Neural cell (in vitro differentiated cells): ENCODE data around the gene MAST2. TPM values are rescaled to one million over a fixed set of nuclear protein-coding genes. Genes with fewer than 3 reads are reported as not detected.

Experiments
- H2AFZ ChIP-seq: fragments of 200-600, 300-800 bp; sonication (generic), shearing (Covaris generic); 2 replicates; pipeline ENCODE4 v1.6.0; 2014; ENCODE audit warnings: low read depth, mild to moderate bottlenecking, antibody characterized with exemption, low read length, moderate library complexity
- H3F3A ChIP-seq: fragments of 200-600 bp; shearing (Covaris generic); 2 replicates; pipeline ENCODE4 v1.6.1; 2016; ENCODE audit warnings: mild to moderate bottlenecking, moderate library complexity, mixed read lengths, antibody characterized with exemption, low read length; ENCODE audit not compliant: insufficient read depth, poor library complexity, severe bottlenecking
- H3K27ac ChIP-seq: fragments of 200-600, 300-800 bp; sonication (generic), shearing (Covaris generic); 2 replicates; pipeline ENCODE4 v1.5.1; 2014; ENCODE audit warnings: mild to moderate bottlenecking, low read length, moderate library complexity
- H3K27me3 ChIP-seq: fragments of 300-800, 200-600 bp; sonication (generic), shearing (Covaris generic); 2 replicates; pipeline ENCODE4 v1.6.0; 2014; ENCODE audit warnings: mild to moderate bottlenecking, low read depth, low read length, moderate library complexity; ENCODE audit not compliant: insufficient read depth
- H3K36me3 ChIP-seq: fragments of 300-800, 200-600 bp; sonication (generic), shearing (Covaris generic); 2 replicates; pipeline ENCODE4 v1.5.1; 2014; ENCODE audit warnings: mild to moderate bottlenecking, antibody characterized with exemption, low read length, moderate library complexity; ENCODE audit not compliant: insufficient read depth
- H3K4me2 ChIP-seq: fragments of 300-800, 200-600 bp; sonication (generic), shearing (Covaris generic); 2 replicates; pipeline ENCODE4 v1.6.0; 2014; ENCODE audit warnings: mild to moderate bottlenecking, low read length
- H3K4me3 ChIP-seq: fragments of 300-800, 200-600 bp; sonication (generic), shearing (Covaris generic); 2 replicates; pipeline ENCODE4 v1.5.1; 2014; ENCODE audit warnings: mild to moderate bottlenecking, low read length, moderate library complexity
- H3K79me2 ChIP-seq: fragments of 200-600 bp; shearing (Covaris generic); replicated peaks from 2 replicates; pipeline ENCODE4 v1.6.0; 2014; ENCODE audit warnings: mild to moderate bottlenecking, low read length, moderate library complexity; ENCODE audit not compliant: insufficient read depth
- H3K9ac ChIP-seq: fragments of 300-800, 200-600 bp; sonication (generic), shearing (Covaris generic); 2 replicates; pipeline ENCODE4 v1.6.1; 2016; ENCODE audit warnings: mild to moderate bottlenecking, low read length, mixed read lengths
- H3K9me2 ChIP-seq: fragments of 200-600 bp; shearing (Covaris generic); 2 replicates; pipeline ENCODE4 v1.6.1; 2016; ENCODE audit warnings: mild to moderate bottlenecking, low read length, mixed read lengths; ENCODE audit not compliant: insufficient read depth
- H3K9me3 ChIP-seq: fragments of 200-600, 300-800 bp; sonication (generic), shearing (Covaris generic); 2 replicates; pipeline ENCODE4 v1.6.1; 2016; ENCODE audit warnings: mild to moderate bottlenecking, mixed run types, low read length, moderate library complexity, mixed read lengths
- H4K20me1 ChIP-seq: fragments of 200-600 bp; shearing (Covaris generic); 2 replicates; pipeline ENCODE4 v1.6.1; 2016; ENCODE audit warnings: mild to moderate bottlenecking, mixed run types; ENCODE audit not compliant: insufficient read depth
- CTCF ChIP-seq: fragments of 450-650 bp; IDR thresholded peaks from 2 replicates; pipeline ENCODE4 v1.5.1; 2014; ENCODE audit warnings: antibody characterized with exemption, mild to moderate bottlenecking, moderate library complexity; ENCODE audit not compliant: poor library complexity, severe bottlenecking
- EP300 ChIP-seq: fragments of 450-650 bp; conservative IDR thresholded peaks from 2 replicates; pipeline ENCODE4 v1.6.1; 2014; ENCODE audit warnings: antibody characterized with exemption, mild to moderate bottlenecking, moderate library complexity; ENCODE audit not compliant: poor library complexity, severe bottlenecking
- EZH2 ChIP-seq: fragments of 200-600, 300-800 bp; shearing (Covaris generic), sonication (generic); IDR thresholded peaks from 2 replicates; pipeline ENCODE4 v1.6.1; 2014; ENCODE audit warnings: antibody characterized with exemption, low read length, borderline replicate concordance, mild to moderate bottlenecking; ENCODE audit not compliant: insufficient read depth, poor library complexity, severe bottlenecking
- MXI1 ChIP-seq: fragments of 450-650 bp; conservative IDR thresholded peaks from 2 replicates; pipeline ENCODE4 v1.6.1; 2014; ENCODE audit warnings: antibody characterized with exemption, mild to moderate bottlenecking; ENCODE audit not compliant: poor library complexity, severe bottlenecking
- POLR2AphosphoS5 ChIP-seq: IDR thresholded peaks from 2 replicates; pipeline ENCODE4 v1.6.1; 2012
- RAD21 ChIP-seq: fragments of 450-650 bp; conservative IDR thresholded peaks from 2 replicates; pipeline ENCODE4 v1.6.1; 2014; ENCODE audit warnings: antibody characterized with exemption, mild to moderate bottlenecking, moderate library complexity
- REST ChIP-seq: IDR thresholded peaks from 2 replicates; pipeline ENCODE4 v1.6.1; 2012; ENCODE audit warnings: borderline replicate concordance
- SMC3 ChIP-seq: fragments of 450-650 bp; conservative IDR thresholded peaks from 2 replicates; pipeline ENCODE4 v1.6.1; 2014; ENCODE audit warnings: antibody characterized with exemption, mild to moderate bottlenecking, moderate library complexity; ENCODE audit not compliant: poor library complexity
- TAF1 ChIP-seq: IDR thresholded peaks from 2 replicates; pipeline ENCODE4 v1.6.1; 2012; ENCODE audit warnings: low read depth
- polyA plus RNA-seq: library from polyadenylated mRNA; depleted of rRNA; stranded (reverse); fragments of >200 nt; gene quantifications from 2 replicates; pipeline ENCODE4 v1.2.3, GENCODE V29; 2014

The MAST2 gene
- polyA plus RNA-seq, 1 donor from 2014 or later, result 22.2 TPM

- no peaks in the 10 kb centered on the region for H3K27me3 ChIP-seq
- no peaks in the 10 kb centered on the region for H3F3A ChIP-seq
- H3K79me2 ChIP-seq, result peaks cover 3% of the 10 kb centered on the region
- no peaks in the 10 kb centered on the region for H3K9me3 ChIP-seq
- H3K4me2 ChIP-seq, result no peak overlapping the region
- no peak overlapping the region for H2AFZ ChIP-seq
- no peaks in the 10 kb centered on the region for H3K36me3 ChIP-seq
- TF ChIP-seq REST, result no peak
- no peak for TF ChIP-seq RAD21
- TF ChIP-seq POLR2AphosphoS5, result no peak
- TF ChIP-seq EP300, result no peak
- H4K20me1 ChIP-seq, result no peaks in the 10 kb centered on the region
- H3K9ac ChIP-seq, result no peak overlapping the region
- H3K27ac ChIP-seq, result no peak overlapping the region
- H3K4me3 ChIP-seq, result no peak overlapping the region
- no peaks in the 10 kb centered on the region for H3K9me2 ChIP-seq
Measured at GRCh38 chr1:45876000-45876617, 72.7 kb downstream of the MAST2 start.

- H4K20me1 ChIP-seq, result no peaks in the 10 kb centered on the region
- TF ChIP-seq TAF1, result no peak
- no peak for TF ChIP-seq EZH2
- TF ChIP-seq POLR2AphosphoS5, result no peak
- H3K9ac ChIP-seq, result no peak overlapping the region
- no peaks in the 10 kb centered on the region for H3K27me3 ChIP-seq
- H3K4me2 ChIP-seq, result no peak overlapping the region
- no peak overlapping the region for H2AFZ ChIP-seq
- H3K9me2 ChIP-seq, result no peaks in the 10 kb centered on the region
- no peaks in the 10 kb centered on the region for H3F3A ChIP-seq
- H3K79me2 ChIP-seq, result peaks cover 3% of the 10 kb centered on the region
- no peaks in the 10 kb centered on the region for H3K36me3 ChIP-seq
- H3K4me3 ChIP-seq, result no peak overlapping the region
- H3K27ac ChIP-seq, result no peak overlapping the region
- H3K9me3 ChIP-seq, result no peaks in the 10 kb centered on the region
Measured at GRCh38 chr1:45877264-45877663, 73.9 kb downstream of the MAST2 start.

- Histone ChIP-seq H3K4me3 (no peak overlapping the region), H3K9me2 (no peaks in the 10 kb centered on the region), H2AFZ (no peak overlapping the region), H3K9ac (no peak overlapping the region), H3K36me3 (no peaks in the 10 kb centered on the region), H3K79me2 (peaks cover 3% of the 10 kb centered on the region), H3K27ac (no peak overlapping the region), H3F3A (no peaks in the 10 kb centered on the region), H4K20me1 (no peaks in the 10 kb centered on the region), H3K27me3 (no peaks in the 10 kb centered on the region), H3K4me2 (no peak overlapping the region), H3K9me3 (no peaks in the 10 kb centered on the region)
- no peak for TF ChIP-seq REST
- no peak for TF ChIP-seq POLR2AphosphoS5
- TF ChIP-seq RAD21, result no peak
- TF ChIP-seq EP300, result no peak
- no peak for TF ChIP-seq CTCF
- TF ChIP-seq MXI1, result no peak
- no peak for TF ChIP-seq EZH2
- no peak for TF ChIP-seq TAF1
- TF ChIP-seq SMC3, result no peak
Measured at GRCh38 chr1:45879885-45880598, 76.6 kb downstream of the MAST2 start.
